ENCODE results near the gene PLA2G15.

The PLA2G15 gene

DNA sequence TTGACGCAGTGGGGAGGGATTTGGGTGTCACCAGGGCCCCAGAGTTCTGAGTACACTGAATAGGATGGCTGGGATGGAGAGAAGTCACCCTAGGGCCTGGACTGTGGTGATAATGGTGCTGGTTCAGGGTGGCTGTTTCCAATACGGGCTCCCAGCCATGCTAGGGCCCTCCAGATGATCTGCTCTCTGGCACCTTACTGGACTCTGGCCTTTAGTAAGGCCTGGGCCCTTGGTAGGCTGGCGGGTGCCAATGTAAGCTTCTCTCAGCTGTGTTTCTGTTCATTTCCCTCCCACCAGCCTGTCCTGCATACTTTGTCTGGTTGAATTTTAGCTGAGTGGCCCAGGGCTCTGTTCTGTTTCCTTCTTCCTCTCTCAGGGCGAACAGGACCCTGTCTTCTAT, 2.8 kb downstream of the PLA2G15 start:
- H3K36me3 ChIP-seq (ENCODE audit: low read depth): peaks cover 15% of the 10 kb centered on the region; the same call in 1 of the 2 replicates
- ATAC-seq (ENCODE audit: low read depth) (no peak), DNase-seq (ENCODE audit: low spot score) (no peak)
- no peaks in the 10 kb centered on the region for H3K9me3 ChIP-seq (ENCODE audit: severe bottlenecking)
- no peaks in the 10 kb centered on the region for H3K27me3 ChIP-seq (ENCODE audit: insufficient read depth, poor library complexity, severe bottlenecking)
- H3K4me1 ChIP-seq (ENCODE audit: insufficient read depth, poor library complexity, severe bottlenecking): peaks cover 5% of the 10 kb centered on the region
- no peak overlapping the region for H3K4me3 ChIP-seq (ENCODE audit: severe bottlenecking)
- TF ChIP-seq, protein P1, sequence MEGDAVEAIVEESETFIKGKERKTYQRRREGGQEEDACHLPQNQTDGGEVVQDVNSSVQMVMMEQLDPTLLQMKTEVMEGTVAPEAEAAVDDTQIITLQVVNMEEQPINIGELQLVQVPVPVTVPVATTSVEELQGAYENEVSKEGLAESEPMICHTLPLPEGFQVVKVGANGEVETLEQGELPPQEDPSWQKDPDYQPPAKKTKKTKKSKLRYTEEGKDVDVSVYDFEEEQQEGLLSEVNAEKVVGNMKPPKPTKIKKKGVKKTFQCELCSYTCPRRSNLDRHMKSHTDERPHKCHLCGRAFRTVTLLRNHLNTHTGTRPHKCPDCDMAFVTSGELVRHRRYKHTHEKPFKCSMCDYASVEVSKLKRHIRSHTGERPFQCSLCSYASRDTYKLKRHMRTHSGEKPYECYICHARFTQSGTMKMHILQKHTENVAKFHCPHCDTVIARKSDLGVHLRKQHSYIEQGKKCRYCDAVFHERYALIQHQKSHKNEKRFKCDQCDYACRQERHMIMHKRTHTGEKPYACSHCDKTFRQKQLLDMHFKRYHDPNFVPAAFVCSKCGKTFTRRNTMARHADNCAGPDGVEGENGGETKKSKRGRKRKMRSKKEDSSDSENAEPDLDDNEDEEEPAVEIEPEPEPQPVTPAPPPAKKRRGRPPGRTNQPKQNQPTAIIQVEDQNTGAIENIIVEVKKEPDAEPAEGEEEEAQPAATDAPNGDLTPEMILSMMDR (IDR thresholded peaks at IDR 0.05; ENCODE audit: poor library complexity, severe bottlenecking): no peak
- no peak overlapping the region for H3K27ac ChIP-seq (ENCODE audit: poor library complexity, severe bottlenecking)

DNA sequence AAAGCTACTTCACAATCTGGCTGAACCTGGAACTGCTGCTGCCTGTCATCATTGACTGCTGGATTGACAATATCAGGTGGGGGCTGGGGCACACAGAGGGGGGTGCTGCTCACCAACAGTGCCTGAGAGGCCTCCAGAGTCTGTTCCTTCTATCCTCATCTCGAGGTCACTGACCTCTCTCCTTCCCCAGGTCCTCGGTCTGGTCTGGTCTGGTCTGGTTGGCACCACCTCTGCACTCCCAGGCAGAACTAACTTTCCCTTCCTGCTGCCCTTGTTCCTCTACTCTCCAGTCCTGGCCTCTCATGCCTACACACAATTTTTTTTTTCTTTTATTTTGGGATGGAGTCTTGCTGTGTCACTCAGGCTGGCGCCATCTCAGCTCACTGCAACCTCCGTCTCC, 4.2 kb downstream of the PLA2G15 start:
- TF ChIP-seq, protein P1 (IDR thresholded peaks at IDR 0.05; ENCODE audit: poor library complexity, severe bottlenecking): no peak

DNA sequence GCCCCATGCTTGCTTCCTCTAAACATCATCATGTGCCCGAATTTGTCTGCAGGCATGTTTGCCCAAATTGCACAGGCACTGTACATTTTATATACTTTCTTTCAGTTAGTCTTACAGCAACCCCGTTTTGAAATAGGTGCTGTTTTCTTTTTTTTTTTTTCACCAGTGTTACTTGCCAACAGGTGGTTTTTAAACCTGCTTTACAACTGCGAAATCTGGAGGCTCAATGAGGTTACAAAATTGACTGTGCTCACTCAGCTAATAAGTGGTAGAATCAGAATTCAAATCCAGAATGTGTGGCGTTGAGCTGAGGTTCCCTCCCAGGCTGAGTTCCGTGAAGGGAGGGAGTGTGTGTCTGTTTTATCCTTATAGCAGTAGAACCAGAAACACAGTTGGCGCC, 5.8 kb downstream of the PLA2G15 start:
- H3K4me3 ChIP-seq (ENCODE audit: severe bottlenecking): no peak overlapping the region
- peaks cover 33% of the 10 kb centered on the region for H3K36me3 ChIP-seq (ENCODE audit: low read depth)
- H3K27ac ChIP-seq (ENCODE audit: poor library complexity, severe bottlenecking): no peak overlapping the region
- no peak for ATAC-seq (ENCODE audit: low read depth)
- no peaks in the 10 kb centered on the region for H3K9me3 ChIP-seq (ENCODE audit: severe bottlenecking)
- TF ChIP-seq, protein P1 (IDR thresholded peaks at IDR 0.05; ENCODE audit: poor library complexity, severe bottlenecking): no peak
- H3K27me3 ChIP-seq (ENCODE audit: insufficient read depth, poor library complexity, severe bottlenecking): no peaks in the 10 kb centered on the region
- H3K4me1 ChIP-seq (ENCODE audit: insufficient read depth, poor library complexity, severe bottlenecking): peaks cover 3% of the 10 kb centered on the region
- no peak for DNase-seq (ENCODE audit: low spot score)

More for the DNA sequence above, 4.2 kb downstream of the PLA2G15 start:
- Histone ChIP-seq H3K4me1 (ENCODE audit: insufficient read depth, poor library complexity, severe bottlenecking) (peaks cover 5% of the 10 kb centered on the region), H3K9me3 (ENCODE audit: severe bottlenecking) (no peaks in the 10 kb centered on the region), H3K36me3 (ENCODE audit: low read depth) (peaks cover 17% of the 10 kb centered on the region), H3K27me3 (ENCODE audit: insufficient read depth, poor library complexity, severe bottlenecking) (no peaks in the 10 kb centered on the region), H3K27ac (ENCODE audit: poor library complexity, severe bottlenecking) (no peak overlapping the region), H3K4me3 (ENCODE audit: severe bottlenecking) (no peak overlapping the region)
- ATAC-seq (ENCODE audit: low read depth): no peak
- no peak for DNase-seq (ENCODE audit: low spot score)

DNA sequence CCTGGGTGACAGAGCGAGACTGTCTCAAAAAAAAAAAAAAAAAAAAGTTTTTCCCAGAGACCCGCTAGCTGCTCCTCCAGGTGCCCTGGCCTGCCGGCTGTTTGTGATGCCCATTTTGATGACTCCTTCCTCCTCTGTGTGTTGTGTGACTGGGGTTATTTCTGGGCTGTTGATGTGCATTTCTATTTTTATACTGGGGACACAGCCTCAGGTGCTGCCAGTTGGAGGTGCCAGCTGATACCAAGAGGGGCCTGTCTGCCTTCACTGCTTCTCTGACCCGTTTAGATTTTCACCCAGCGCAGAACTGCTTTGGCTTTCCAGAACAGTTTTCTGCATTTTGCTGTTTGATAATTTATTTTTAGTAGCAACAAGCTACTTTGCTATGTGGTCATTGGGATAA, 6.7 kb downstream of the PLA2G15 start:
- TF ChIP-seq, protein P1 (IDR thresholded peaks at IDR 0.05; ENCODE audit: poor library complexity, severe bottlenecking): no peak
- peaks cover 35% of the 10 kb centered on the region for H3K36me3 ChIP-seq (ENCODE audit: low read depth)

DNA sequence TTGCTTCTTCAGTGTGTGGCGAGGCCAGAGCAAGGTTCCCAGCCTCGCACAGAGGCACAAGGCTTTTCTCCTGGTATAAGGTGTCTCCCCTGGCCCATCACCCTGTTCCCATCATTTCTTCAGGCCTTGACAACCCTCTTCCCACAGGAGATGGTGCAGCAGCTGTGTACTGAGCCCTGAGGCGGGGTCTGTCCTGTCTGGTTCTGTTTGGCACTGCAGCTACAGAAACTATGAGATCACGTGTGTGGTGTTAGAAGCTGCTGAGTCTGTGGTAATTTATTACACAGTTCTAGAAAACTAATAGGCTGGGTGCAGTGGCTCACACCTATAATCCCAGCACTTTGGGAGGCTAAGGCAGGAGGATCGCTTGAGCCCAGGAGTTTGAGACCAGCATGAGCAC, 7.2 kb downstream of the PLA2G15 start:
- no peak for ATAC-seq (ENCODE audit: low read depth)
- no peaks in the 10 kb centered on the region for H3K9me3 ChIP-seq (ENCODE audit: severe bottlenecking)
- no peaks in the 10 kb centered on the region for H3K4me1 ChIP-seq (ENCODE audit: insufficient read depth, poor library complexity, severe bottlenecking)
- no peak overlapping the region for H3K4me3 ChIP-seq (ENCODE audit: severe bottlenecking)
- no peak overlapping the region for H3K27ac ChIP-seq (ENCODE audit: poor library complexity, severe bottlenecking)
- TF ChIP-seq, protein P1 (IDR thresholded peaks at IDR 0.05; ENCODE audit: poor library complexity, severe bottlenecking): no peak
- peaks cover 35% of the 10 kb centered on the region for H3K36me3 ChIP-seq (ENCODE audit: low read depth)
- DNase-seq (ENCODE audit: low spot score): no peak
- H3K27me3 ChIP-seq (ENCODE audit: insufficient read depth, poor library complexity, severe bottlenecking): no peaks in the 10 kb centered on the region

More for the DNA sequence above, 6.7 kb downstream of the PLA2G15 start:
- ATAC-seq (ENCODE audit: low read depth) (no peak), DNase-seq (ENCODE audit: low spot score) (no peak)
- H3K4me1 ChIP-seq (ENCODE audit: insufficient read depth, poor library complexity, severe bottlenecking): no peaks in the 10 kb centered on the region
- H3K27ac ChIP-seq (ENCODE audit: poor library complexity, severe bottlenecking): no peak overlapping the region
- no peak overlapping the region for H3K4me3 ChIP-seq (ENCODE audit: severe bottlenecking)
- H3K9me3 ChIP-seq (ENCODE audit: severe bottlenecking): no peaks in the 10 kb centered on the region
- no peaks in the 10 kb centered on the region for H3K27me3 ChIP-seq (ENCODE audit: insufficient read depth, poor library complexity, severe bottlenecking)

All from RWPE2 (cell line).